ENCODE results near the gene CCDC106.

CCDC106 gene

DNA sequence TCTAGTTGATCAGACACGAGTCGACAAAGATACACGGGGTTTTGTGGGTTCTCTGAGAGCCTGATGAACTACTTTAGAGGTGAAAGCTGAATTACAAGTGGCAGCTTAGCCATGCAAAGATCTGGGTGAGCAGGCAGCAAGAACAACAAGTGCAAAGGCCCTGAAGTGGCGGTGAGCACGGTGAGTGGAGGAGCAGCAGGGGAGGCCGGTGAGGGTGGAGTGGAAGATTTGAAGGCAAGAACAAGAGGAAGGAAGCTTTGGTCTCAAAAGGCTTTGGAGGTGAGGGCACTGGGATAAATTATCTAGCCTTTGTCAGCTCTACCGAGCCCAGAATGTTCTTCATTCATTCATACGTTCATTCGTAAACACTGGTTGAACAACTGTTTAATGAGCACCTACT, 41.2 kb upstream of the CCDC106 start:
- Mint-ChIP-seq H3K4me3 (peak overlapping the region; percentile 98), H3K4me1 (peaks cover 58% of the 10 kb centered on the region), H3K36me3 (ENCODE audit: low read depth) (peaks cover 13% of the 10 kb centered on the region), H3K27me3 (no peaks in the 10 kb centered on the region), H3K9me3 (no peaks in the 10 kb centered on the region), H3K27ac (peak overlapping the region; percentile 97)
- ATAC-seq (no peak), DNase-seq (no peak)

DNA sequence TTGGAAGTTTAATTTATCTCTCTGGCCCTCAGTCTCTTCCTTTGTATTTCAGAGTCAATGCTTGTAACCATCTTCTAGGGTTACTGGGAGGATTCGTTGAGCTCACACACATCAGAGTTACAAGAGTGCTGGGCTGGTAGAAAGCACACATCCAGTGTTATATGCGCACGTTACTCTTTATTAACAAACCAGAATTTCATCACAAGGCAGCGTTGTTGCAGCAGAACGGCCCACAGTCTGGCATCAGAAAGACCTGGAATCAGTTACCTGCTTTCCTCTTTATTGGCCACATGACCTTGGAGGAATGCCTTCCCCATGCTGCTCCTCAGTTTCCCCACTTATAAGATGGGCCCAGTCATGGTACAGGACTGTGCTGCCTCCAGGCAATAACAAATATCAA, 38.7 kb upstream of the CCDC106 start:
- Mint-ChIP-seq H3K27ac (no peak overlapping the region), H3K4me3 (no peak overlapping the region), H3K27me3 (no peaks in the 10 kb centered on the region), H3K36me3 (ENCODE audit: low read depth) (peaks cover 13% of the 10 kb centered on the region), H3K4me1 (peaks cover 56% of the 10 kb centered on the region), H3K9me3 (no peaks in the 10 kb centered on the region)
- ATAC-seq (no peak), DNase-seq (no peak)

GRCh38 chr19:55611300-55611982, 36.6 kb upstream of the CCDC106 start:
- H3K4me3 Mint-ChIP-seq: no peak overlapping the region
- H3K27ac Mint-ChIP-seq: no peak overlapping the region
- H3K36me3 Mint-ChIP-seq (ENCODE audit: low read depth): peaks cover 13% of the 10 kb centered on the region
- peaks cover 43% of the 10 kb centered on the region for H3K4me1 Mint-ChIP-seq
- H3K27me3 Mint-ChIP-seq: no peaks in the 10 kb centered on the region
- no peaks in the 10 kb centered on the region for H3K9me3 Mint-ChIP-seq
- no peak for ATAC-seq
- no peak for DNase-seq

GRCh38 chr19:55611983-55612645, 35.9 kb upstream of the CCDC106 start:
- no peak for DNase-seq
- no peak overlapping the region for H3K4me3 Mint-ChIP-seq
- H3K9me3 Mint-ChIP-seq: no peaks in the 10 kb centered on the region
- H3K27me3 Mint-ChIP-seq: no peaks in the 10 kb centered on the region
- no peak for ATAC-seq
- H3K4me1 Mint-ChIP-seq: peaks cover 36% of the 10 kb centered on the region
- H3K36me3 Mint-ChIP-seq (ENCODE audit: low read depth): peaks cover 10% of the 10 kb centered on the region
- H3K27ac Mint-ChIP-seq: no peak overlapping the region

DNA sequence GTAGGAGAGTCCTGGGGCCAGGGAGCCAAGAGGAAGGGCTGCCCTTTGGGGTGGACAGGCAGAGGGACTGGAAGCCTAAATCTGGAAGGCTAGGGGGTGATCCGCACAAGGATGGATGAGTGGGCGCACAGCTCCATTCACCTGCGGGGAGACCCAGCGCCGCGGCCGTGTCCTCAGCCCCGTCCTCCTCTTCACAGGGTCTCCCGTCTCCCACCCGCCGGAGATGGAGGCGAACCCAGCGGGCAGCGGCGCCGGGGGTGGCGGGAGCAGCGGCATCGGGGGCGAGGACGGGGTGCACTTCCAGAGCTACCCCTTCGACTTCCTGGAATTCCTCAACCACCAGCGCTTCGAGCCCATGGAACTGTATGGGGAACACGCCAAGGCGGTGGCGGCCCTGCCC, 34.6 kb upstream of the CCDC106 start:
- H3K4me3 Mint-ChIP-seq: no peak overlapping the region
- no peaks in the 10 kb centered on the region for H3K9me3 Mint-ChIP-seq
- H3K4me1 Mint-ChIP-seq: peaks cover 26% of the 10 kb centered on the region
- no peak overlapping the region for H3K27ac Mint-ChIP-seq
- DNase-seq (no peak), ATAC-seq (no peak)
- H3K27me3 Mint-ChIP-seq: no peaks in the 10 kb centered on the region
- peaks cover 11% of the 10 kb centered on the region for H3K36me3 Mint-ChIP-seq (ENCODE audit: low read depth)

- Mint-ChIP-seq H3K27me3 (no peaks in the 10 kb centered on the region), H3K36me3 (ENCODE audit: low read depth) (peaks cover 10% of the 10 kb centered on the region), H3K4me3 (no peak overlapping the region), H3K27ac (no peak overlapping the region), H3K9me3 (no peaks in the 10 kb centered on the region), H3K4me1 (peaks cover 26% of the 10 kb centered on the region)
- DNase-seq: no peak
- no peak for ATAC-seq
These were observed 33.9 kb upstream of the CCDC106 start for GRCh38 chr19:55613930-55614710.

DNA sequence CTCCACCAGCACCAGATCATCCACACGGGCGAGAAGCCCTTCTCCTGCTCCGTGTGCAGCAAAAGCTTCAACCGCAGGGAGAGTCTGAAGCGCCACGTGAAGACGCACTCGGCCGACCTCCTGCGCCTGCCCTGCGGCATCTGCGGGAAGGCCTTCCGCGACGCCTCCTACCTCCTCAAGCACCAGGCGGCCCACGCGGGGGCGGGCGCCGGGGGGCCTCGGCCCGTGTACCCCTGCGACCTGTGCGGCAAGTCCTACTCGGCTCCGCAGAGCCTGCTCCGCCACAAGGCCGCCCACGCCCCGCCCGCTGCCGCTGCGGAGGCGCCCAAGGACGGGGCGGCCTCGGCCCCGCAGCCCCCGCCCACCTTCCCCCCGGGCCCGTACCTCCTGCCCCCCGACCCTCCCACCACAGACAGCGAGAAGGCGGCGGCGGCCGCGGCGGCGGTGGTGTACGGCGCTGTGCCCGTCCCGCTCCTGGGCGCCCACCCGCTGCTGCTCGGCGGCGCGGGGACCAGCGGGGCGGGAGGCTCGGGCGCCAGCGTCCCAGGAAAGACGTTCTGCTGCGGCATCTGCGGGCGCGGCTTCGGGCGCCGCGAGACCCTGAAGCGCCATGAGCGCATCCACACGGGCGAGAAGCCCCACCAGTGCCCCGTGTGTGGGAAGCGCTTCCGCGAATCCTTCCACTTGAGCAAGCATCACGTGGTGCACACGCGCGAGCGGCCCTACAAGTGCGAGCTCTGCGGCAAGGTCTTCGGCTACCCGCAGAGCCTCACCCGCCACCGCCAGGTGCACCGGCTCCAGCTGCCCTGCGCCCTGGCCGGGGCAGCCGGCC, 33.1 kb upstream of the CCDC106 start:
- Mint-ChIP-seq H3K4me1 (peaks cover 29% of the 10 kb centered on the region), H3K27me3 (no peaks in the 10 kb centered on the region), H3K36me3 (ENCODE audit: low read depth) (peaks cover 14% of the 10 kb centered on the region), H3K9me3 (no peaks in the 10 kb centered on the region), H3K27ac (no peak overlapping the region), H3K4me3 (no peak overlapping the region)
- DNase-seq (no peak), ATAC-seq (no peak)

DNA sequence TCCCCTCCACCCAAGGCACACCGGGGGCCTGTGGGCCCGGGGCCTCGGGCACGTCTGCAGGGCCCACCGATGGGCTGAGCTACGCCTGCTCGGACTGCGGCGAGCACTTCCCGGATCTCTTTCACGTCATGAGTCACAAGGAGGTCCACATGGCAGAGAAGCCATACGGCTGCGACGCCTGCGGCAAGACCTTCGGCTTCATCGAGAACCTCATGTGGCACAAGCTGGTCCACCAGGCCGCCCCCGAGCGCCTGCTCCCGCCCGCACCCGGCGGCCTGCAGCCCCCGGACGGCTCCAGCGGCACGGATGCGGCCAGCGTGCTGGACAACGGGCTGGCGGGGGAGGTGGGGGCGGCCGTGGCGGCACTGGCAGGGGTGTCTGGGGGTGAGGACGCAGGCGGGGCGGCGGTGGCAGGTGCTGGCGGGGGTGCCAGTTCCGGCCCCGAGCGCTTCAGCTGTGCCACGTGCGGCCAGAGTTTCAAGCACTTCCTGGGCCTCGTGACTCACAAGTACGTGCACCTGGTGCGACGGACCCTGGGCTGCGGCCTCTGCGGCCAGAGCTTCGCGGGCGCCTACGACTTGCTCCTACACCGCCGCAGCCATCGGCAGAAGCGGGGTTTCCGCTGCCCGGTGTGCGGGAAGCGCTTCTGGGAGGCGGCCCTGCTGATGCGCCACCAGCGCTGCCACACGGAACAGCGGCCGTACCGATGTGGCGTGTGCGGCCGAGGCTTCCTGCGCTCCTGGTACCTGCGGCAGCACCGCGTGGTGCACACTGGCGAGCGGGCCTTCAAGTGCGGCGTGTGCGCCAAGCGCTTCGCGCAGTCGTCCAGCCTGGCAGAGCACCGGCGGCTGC, 32.2 kb upstream of the CCDC106 start:
- H3K9me3 Mint-ChIP-seq: no peaks in the 10 kb centered on the region
- H3K4me1 Mint-ChIP-seq: peaks cover 34% of the 10 kb centered on the region
- no peak overlapping the region for H3K27ac Mint-ChIP-seq
- H3K27me3 Mint-ChIP-seq: no peaks in the 10 kb centered on the region
- ATAC-seq (no peak), DNase-seq (no peak)
- peaks cover 18% of the 10 kb centered on the region for H3K36me3 Mint-ChIP-seq (ENCODE audit: low read depth)
- H3K4me3 Mint-ChIP-seq: no peak overlapping the region

DNA sequence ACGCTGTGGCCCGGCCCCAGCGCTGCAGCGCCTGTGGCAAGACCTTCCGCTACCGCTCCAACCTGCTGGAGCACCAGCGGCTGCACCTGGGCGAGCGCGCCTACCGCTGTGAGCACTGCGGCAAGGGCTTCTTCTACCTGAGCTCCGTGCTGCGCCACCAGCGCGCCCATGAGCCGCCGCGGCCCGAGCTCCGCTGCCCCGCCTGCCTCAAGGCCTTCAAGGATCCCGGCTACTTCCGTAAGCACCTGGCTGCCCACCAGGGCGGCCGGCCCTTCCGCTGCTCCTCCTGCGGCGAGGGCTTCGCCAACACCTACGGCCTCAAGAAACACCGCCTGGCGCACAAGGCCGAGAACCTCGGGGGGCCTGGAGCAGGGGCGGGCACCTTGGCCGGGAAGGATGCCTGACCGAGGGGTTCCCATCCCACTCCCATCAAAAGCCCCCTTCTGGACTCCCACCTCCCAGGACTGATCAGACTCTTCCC, 31.6 kb upstream of the CCDC106 start:
- Mint-ChIP-seq H3K4me1 (peaks cover 32% of the 10 kb centered on the region), H3K27me3 (no peaks in the 10 kb centered on the region), H3K27ac (no peak overlapping the region), H3K9me3 (no peaks in the 10 kb centered on the region), H3K4me3 (no peak overlapping the region), H3K36me3 (ENCODE audit: low read depth) (peaks cover 18% of the 10 kb centered on the region)
- DNase-seq: no peak
- ATAC-seq: no peak

DNA sequence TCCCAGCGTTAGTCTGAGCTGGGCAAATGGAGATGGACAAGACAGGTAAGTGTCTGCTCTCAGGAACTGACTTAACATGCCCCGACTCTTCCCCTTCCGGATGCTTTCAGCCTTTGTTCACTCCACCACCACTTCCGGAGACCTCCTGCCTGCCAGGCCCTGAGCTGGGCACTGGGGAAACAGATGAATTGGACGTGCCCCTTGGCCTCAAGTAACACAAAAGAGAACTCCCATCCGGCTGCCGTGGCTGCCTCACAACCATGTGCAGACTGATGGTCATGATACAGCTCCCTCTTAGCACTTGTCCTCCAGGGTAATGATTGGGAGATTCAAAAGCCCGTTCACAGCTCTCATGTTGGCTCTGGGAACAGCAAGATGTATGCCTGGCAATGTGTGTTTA, 30.6 kb upstream of the CCDC106 start:
- no peak for ATAC-seq
- Mint-ChIP-seq H3K9me3 (no peaks in the 10 kb centered on the region), H3K27ac (no peak overlapping the region), H3K4me1 (peaks cover 25% of the 10 kb centered on the region), H3K36me3 (ENCODE audit: low read depth) (peaks cover 18% of the 10 kb centered on the region), H3K27me3 (no peaks in the 10 kb centered on the region), H3K4me3 (no peak overlapping the region)
- no peak for DNase-seq

DNA sequence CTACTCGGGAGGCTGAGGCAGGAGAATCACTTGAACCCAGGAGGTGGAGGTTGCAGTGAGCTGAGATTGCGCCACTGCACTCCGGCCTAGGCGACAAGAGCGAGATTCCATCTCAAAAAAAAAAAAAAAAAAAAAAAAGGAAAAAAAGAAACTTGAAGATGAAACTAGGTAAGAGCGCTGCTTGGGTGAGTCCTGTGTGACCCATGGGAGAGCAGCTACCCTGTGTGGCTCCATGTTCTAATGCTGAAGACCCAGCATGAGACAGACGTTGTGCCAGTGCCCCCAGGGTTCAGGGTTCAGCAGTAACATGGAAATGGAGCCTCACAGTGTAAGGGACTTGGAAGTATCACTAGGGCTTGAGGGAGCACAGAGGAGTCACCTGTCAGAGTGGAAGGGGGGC, 29.6 kb upstream of the CCDC106 start:
- no peak overlapping the region for H3K4me3 Mint-ChIP-seq

GRCh38 chr19:55619286-55619685, 28.7 kb upstream of the CCDC106 start:
- Mint-ChIP-seq H3K4me1 (peaks cover 35% of the 10 kb centered on the region), H3K27ac (no peak overlapping the region), H3K4me3 (no peak overlapping the region), H3K27me3 (no peaks in the 10 kb centered on the region), H3K36me3 (ENCODE audit: low read depth) (peaks cover 18% of the 10 kb centered on the region), H3K9me3 (no peaks in the 10 kb centered on the region)
- DNase-seq (no peak), ATAC-seq (no peak)

More for the DNA sequence above, 29.6 kb upstream of the CCDC106 start:
- Mint-ChIP-seq H3K9me3 (no peaks in the 10 kb centered on the region), H3K4me1 (peaks cover 28% of the 10 kb centered on the region), H3K27ac (no peak overlapping the region), H3K27me3 (no peaks in the 10 kb centered on the region), H3K36me3 (ENCODE audit: low read depth) (peaks cover 18% of the 10 kb centered on the region)
- DNase-seq: no peak
- ATAC-seq: no peak

DNA sequence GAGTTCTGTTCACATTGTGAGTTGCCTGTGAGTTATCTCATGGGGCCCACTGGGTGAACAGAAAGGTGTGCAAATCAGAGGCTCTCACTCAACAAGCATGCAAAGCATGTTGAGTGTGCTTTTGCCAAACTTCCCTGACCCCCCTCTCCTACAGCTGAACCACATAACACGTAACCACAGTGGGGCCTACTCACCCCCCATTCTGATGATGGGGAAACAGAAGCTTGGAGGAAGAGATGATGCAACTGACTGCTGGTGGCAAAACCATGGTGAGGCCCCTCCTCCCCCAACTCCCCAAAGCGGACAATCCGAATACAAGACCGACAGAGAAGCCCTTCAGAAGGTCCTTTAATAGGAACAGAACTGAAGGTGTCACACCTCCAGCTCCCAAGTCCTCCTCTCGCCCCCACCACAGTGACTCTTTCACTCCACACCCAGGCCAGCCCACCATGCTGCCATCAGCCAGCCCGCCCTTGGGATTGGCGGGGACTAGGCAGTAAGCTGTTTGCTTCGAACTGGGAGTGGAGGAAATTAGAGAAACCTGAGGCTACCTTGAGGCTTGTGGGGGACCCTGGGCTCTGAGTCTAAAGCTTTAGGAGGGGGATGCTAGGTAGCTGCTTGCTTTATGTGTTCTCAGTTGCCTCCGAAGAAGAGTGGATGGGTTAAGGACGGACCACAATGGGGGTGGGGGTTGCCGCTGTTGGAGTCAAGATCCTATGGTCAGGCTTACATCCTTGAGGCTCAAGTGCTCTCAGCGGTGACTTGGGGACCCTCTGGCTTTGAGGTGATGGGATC, 27.4 kb upstream of the CCDC106 start:
- H3K4me1 Mint-ChIP-seq: peaks cover 43% of the 10 kb centered on the region
- peaks cover 18% of the 10 kb centered on the region for H3K36me3 Mint-ChIP-seq (ENCODE audit: low read depth)
- H3K27me3 Mint-ChIP-seq: no peaks in the 10 kb centered on the region
- peak overlapping the region; percentile 6 for H3K4me3 Mint-ChIP-seq
- H3K9me3 Mint-ChIP-seq: no peaks in the 10 kb centered on the region
- DNase-seq (peak; percentile 47), ATAC-seq (peak; percentile 39)
- peak overlapping the region; percentile 80 for H3K27ac Mint-ChIP-seq

Data from activated naive CD8-positive, alpha-beta T cell treated with anti-CD3 and anti-CD28 coated beads, Interleukin-2, amount 50 U/mL, for 24 hours (primary cell).